Body of pancreas (tissue), 4 donors: ENCODE measurements around the gene TMEM229B.

Source experiments
- POLR2A ChIP-seq, 3 donors: fragments of 450-650 bp; IDR thresholded peaks; one replicate each; pipeline ENCODE4 v1.6.1; 2016; ENCODE audit warnings: antibody characterized with exemption in 3 of 3, mild to moderate bottlenecking in 2 of 3
- TF ChIP-seq, protein P1 (sequence below), 7 experiments: fragments of 450-650 bp in 4 of 7; fragments of 200-600 bp in 3 of 7; sonication (generic) in 3 of 7; IDR thresholded peaks; one replicate each; pipeline ENCODE4 v1.5.1; 2016 to 2019; ENCODE audit warnings: antibody characterized with exemption in 7 of 7

DNA sequence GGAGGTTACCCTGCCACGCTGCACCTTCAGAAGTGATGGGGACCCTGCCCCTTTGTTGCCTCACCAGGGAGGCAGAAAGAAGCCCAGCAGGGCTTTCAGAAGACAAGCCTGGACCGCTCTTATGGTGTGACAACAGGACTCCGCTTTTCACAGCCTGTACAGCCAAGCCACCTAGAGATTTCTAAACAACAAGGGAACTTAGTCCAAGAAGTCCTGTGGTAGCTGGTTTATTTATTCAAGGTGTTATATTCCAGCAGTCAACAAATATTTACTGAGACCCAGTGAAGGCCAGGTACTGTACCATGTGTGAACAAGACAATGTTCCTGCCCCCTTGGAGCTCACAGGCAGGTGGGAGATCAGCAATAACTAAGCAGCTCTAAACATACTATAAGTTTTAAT, 4.0 kb upstream of the TMEM229B start:
- TF ChIP-seq, protein P1, sequence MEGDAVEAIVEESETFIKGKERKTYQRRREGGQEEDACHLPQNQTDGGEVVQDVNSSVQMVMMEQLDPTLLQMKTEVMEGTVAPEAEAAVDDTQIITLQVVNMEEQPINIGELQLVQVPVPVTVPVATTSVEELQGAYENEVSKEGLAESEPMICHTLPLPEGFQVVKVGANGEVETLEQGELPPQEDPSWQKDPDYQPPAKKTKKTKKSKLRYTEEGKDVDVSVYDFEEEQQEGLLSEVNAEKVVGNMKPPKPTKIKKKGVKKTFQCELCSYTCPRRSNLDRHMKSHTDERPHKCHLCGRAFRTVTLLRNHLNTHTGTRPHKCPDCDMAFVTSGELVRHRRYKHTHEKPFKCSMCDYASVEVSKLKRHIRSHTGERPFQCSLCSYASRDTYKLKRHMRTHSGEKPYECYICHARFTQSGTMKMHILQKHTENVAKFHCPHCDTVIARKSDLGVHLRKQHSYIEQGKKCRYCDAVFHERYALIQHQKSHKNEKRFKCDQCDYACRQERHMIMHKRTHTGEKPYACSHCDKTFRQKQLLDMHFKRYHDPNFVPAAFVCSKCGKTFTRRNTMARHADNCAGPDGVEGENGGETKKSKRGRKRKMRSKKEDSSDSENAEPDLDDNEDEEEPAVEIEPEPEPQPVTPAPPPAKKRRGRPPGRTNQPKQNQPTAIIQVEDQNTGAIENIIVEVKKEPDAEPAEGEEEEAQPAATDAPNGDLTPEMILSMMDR (IDR thresholded peaks at IDR 0.05): no peak
- no peak for TF ChIP-seq POLR2A (IDR thresholded peaks at IDR 0.05)
